ENCODE measurements around the gene STK32B. TPM values are rescaled to one million over a fixed set of nuclear protein-coding genes. Genes with fewer than 3 reads are reported as not detected.

The STK32B gene
- total and polyA plus RNA-seq, 9 of the 15 experiments (the other 6 are each of a cell fraction or from before 2014, with no cell fraction given), result 0.03 to 0.20 (median 0.07) TPM; not detected in 2

- no peak for DNase-seq (ENCODE audit: extremely low read depth in 1 of 4, low spot score in 3 of 4)
Measured at GRCh38 chr4:5409972-5410618, 358.8 kb downstream of the STK32B start.

More at GRCh38 chr4:5409972-5410618, 358.8 kb downstream of the STK32B start:
- no peak overlapping the region for H3K4me3 ChIP-seq
- H2AFZ ChIP-seq (ENCODE audit: low read depth, low read length), result no peak overlapping the region
- H3K4me1 ChIP-seq (replicated peaks in 1 of 2; ENCODE audit: control insufficient read depth in 2 of 2, insufficient read depth in 2 of 2, low read length in 2 of 2), result no peaks in the 10 kb centered on the region
- CTCF ChIA-PET (ENCODE audit: low intra/inter-chr PET ratio), result interaction anchor here (0.7 kb wide), 1 partner anchor 414 kb away, joined by 5 read pairs; no protein-coding TSS in a partner anchor
- H4K20me1 ChIP-seq (replicated peaks; ENCODE audit: control insufficient read depth, insufficient read depth, low read length), result no peaks in the 10 kb centered on the region
- intact Hi-C loops (cut with micrococcal nuclease) (no loop called here), in situ Hi-C loops (cut with MboI) (no loop called here)
- WGBS (ENCODE audit: insufficient coverage, low coverage, missing lambda C conversion rate), result 1% methylated on average over 5 of the region's 6 CpGs
- no peaks in the 10 kb centered on the region for H3K36me3 ChIP-seq (ENCODE audit: control insufficient read depth, insufficient read depth, low read length)
- no peak overlapping the region for H3K27ac ChIP-seq (ENCODE audit: extremely low read depth, low read depth, low read length)
- no peaks in the 10 kb centered on the region for H3K79me2 ChIP-seq (ENCODE audit: control insufficient read depth, insufficient read depth, low read length)
- no peaks in the 10 kb centered on the region for H3K9me1 ChIP-seq (ENCODE audit: control insufficient read depth, insufficient read depth, low read length)
- POLR2A ChIA-PET, result interaction anchor here (0.6 to 1.3 kb wide), 2 partner anchors 130 to 284 kb away, joined by 3 read pairs; no protein-coding TSS in a partner anchor
- H3K27me3 ChIP-seq (ENCODE audit: control insufficient read depth in 2 of 2, insufficient read depth in 2 of 2, low read length in 2 of 2), result no peaks in the 10 kb centered on the region
- TF ChIP-seq ZNF445 (CRISPR knock-in tag; IDR thresholded peaks at IDR 0.05; ENCODE audit: low read depth) (no peak), HDAC1 (IDR thresholded peaks at IDR 0.05) (no peak), C11orf30 (IDR thresholded peaks at IDR 0.05; ENCODE audit: low read depth) (no peak), ZBTB7A (IDR thresholded peaks at IDR 0.05; ENCODE audit: borderline replicate concordance, control insufficient read depth, low read depth, low read length) (no peak), ZNF507 (tag; conservative IDR thresholded peaks at IDR 0.05) (no peak), NKRF (IDR thresholded peaks at IDR 0.05; ENCODE audit: borderline replicate concordance) (no peak), ETV1 (tag; conservative IDR thresholded peaks at IDR 0.05; ENCODE audit: low read depth) (no peak)
- TF ChIP-seq, protein P1, sequence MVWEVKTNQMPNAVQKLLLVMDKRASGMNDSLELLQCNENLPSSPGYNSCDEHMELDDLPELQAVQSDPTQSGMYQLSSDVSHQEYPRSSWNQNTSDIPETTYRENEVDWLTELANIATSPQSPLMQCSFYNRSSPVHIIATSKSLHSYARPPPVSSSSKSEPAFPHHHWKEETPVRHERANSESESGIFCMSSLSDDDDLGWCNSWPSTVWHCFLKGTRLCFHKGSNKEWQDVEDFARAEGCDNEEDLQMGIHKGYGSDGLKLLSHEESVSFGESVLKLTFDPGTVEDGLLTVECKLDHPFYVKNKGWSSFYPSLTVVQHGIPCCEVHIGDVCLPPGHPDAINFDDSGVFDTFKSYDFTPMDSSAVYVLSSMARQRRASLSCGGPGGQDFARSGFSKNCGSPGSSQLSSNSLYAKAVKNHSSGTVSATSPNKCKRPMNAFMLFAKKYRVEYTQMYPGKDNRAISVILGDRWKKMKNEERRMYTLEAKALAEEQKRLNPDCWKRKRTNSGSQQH (CRISPR knock-in tag; IDR thresholded peaks at IDR 0.05), result no peak
- TF ChIP-seq, protein P2, sequence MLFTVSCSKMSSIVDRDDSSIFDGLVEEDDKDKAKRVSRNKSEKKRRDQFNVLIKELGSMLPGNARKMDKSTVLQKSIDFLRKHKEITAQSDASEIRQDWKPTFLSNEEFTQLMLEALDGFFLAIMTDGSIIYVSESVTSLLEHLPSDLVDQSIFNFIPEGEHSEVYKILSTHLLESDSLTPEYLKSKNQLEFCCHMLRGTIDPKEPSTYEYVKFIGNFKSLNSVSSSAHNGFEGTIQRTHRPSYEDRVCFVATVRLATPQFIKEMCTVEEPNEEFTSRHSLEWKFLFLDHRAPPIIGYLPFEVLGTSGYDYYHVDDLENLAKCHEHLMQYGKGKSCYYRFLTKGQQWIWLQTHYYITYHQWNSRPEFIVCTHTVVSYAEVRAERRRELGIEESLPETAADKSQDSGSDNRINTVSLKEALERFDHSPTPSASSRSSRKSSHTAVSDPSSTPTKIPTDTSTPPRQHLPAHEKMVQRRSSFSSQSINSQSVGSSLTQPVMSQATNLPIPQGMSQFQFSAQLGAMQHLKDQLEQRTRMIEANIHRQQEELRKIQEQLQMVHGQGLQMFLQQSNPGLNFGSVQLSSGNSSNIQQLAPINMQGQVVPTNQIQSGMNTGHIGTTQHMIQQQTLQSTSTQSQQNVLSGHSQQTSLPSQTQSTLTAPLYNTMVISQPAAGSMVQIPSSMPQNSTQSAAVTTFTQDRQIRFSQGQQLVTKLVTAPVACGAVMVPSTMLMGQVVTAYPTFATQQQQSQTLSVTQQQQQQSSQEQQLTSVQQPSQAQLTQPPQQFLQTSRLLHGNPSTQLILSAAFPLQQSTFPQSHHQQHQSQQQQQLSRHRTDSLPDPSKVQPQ (CRISPR knock-in tag; IDR thresholded peaks at IDR 0.05; ENCODE audit: borderline replicate concordance), result no peak
- no peaks in the 10 kb centered on the region for H3K9me3 ChIP-seq (replicated peaks; ENCODE audit: control insufficient read depth, insufficient read depth, low read depth, low read length)
- ATAC-seq (no peak), FAIRE-seq (no peak)
- no peak overlapping the region for H3K4me2 ChIP-seq (ENCODE audit: insufficient read depth, low read length)
- H3K9ac ChIP-seq (ENCODE audit: insufficient read depth in 1 of 2, low read depth in 2 of 2, low read length in 2 of 2), result no peak overlapping the region
- no TSS peak for BruUV-seq (replicated peaks)
